IPS-18a (cell line): ENCODE results near the gene P2RX5.

ENCODE experiments used
- H3K27ac ChIP-seq: one replicate; pipeline ENCODE4 v1.5.1; 2013; ENCODE audit warnings: low read length
- H3K27me3 ChIP-seq: one replicate; pipeline ENCODE4 v1.6.1; 2013; ENCODE audit warnings: mild to moderate bottlenecking, low read length; ENCODE audit not compliant: control insufficient read depth, insufficient read depth
- H3K36me3 ChIP-seq: one replicate; pipeline ENCODE4 v1.6.1; 2013; ENCODE audit warnings: low read depth, low read length; ENCODE audit not compliant: control insufficient read depth
- H3K4me1 ChIP-seq: one replicate; pipeline ENCODE4 v1.6.1; 2013; ENCODE audit warnings: low read depth, low read length; ENCODE audit not compliant: control insufficient read depth
- H3K4me3 ChIP-seq: one replicate; pipeline ENCODE4 v1.5.1; 2013; ENCODE audit warnings: low read length
- H3K9ac ChIP-seq: one replicate; pipeline ENCODE4 v1.6.1; 2013; ENCODE audit warnings: mild to moderate bottlenecking, low read length, moderate library complexity
- H3K9me3 ChIP-seq: one replicate; pipeline ENCODE4 v1.6.1; 2013; ENCODE audit warnings: low read depth, low read length; ENCODE audit not compliant: control insufficient read depth

P2RX5 gene

GRCh38 chr17:3690094-3690715, 5.8 kb downstream of the P2RX5 start:
- peaks cover 6% of the 10 kb centered on the region for H3K4me1 ChIP-seq
- no peaks in the 10 kb centered on the region for H3K36me3 ChIP-seq
- no peak overlapping the region for H3K9ac ChIP-seq
- H3K27me3 ChIP-seq, result peaks cover 11% of the 10 kb centered on the region
- no peak overlapping the region for H3K4me3 ChIP-seq
- no peak overlapping the region for H3K27ac ChIP-seq
- H3K9me3 ChIP-seq, result no peaks in the 10 kb centered on the region

- no peak overlapping the region for H3K27ac ChIP-seq
- H3K36me3 ChIP-seq, result no peaks in the 10 kb centered on the region
- peaks cover under 1% of the 10 kb centered on the region for H3K4me1 ChIP-seq
These were observed 6.5 kb downstream of the P2RX5 start for GRCh38 chr17:3689262-3690093.

GRCh38 chr17:3688852-3689261, 7.1 kb downstream of the P2RX5 start:
- H3K36me3 ChIP-seq, result no peaks in the 10 kb centered on the region
- no peaks in the 10 kb centered on the region for H3K27me3 ChIP-seq
- H3K4me3 ChIP-seq, result no peak overlapping the region
- no peaks in the 10 kb centered on the region for H3K9me3 ChIP-seq
- no peak overlapping the region for H3K27ac ChIP-seq
- H3K9ac ChIP-seq, result no peak overlapping the region
- H3K4me1 ChIP-seq, result no peaks in the 10 kb centered on the region

More at GRCh38 chr17:3689262-3690093, 6.5 kb downstream of the P2RX5 start:
- Histone ChIP-seq H3K9ac (no peak overlapping the region), H3K4me3 (no peak overlapping the region), H3K27me3 (peaks cover 4% of the 10 kb centered on the region), H3K9me3 (no peaks in the 10 kb centered on the region)

- Histone ChIP-seq H3K4me3 (no peak overlapping the region), H3K36me3 (no peaks in the 10 kb centered on the region), H3K4me1 (no peaks in the 10 kb centered on the region), H3K9me3 (no peaks in the 10 kb centered on the region), H3K27me3 (no peaks in the 10 kb centered on the region), H3K9ac (no peak overlapping the region), H3K27ac (no peak overlapping the region)
These were observed 7.9 kb downstream of the P2RX5 start for GRCh38 chr17:3688027-3688553.

DNA sequence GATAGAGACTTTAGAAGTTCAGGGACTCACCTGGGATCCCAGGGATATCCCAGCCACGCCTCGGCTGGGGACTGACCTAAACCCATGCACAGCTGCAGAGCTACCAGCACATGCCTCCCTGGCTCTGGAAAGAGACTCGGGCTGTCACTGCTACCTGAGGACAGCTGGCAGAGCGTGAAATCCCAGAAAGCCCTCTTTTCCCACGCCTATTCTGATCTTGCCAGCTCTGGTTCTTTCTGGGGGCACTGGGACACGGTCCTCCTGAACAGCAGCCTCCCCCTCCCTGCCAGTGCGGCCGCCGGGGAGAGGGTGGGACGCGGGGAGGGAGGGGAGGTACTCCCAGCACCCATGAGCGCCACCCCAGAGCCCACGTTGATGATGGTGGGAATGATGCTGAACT, 10.8 kb downstream of the P2RX5 start:
- Histone ChIP-seq H3K27me3 (no peaks in the 10 kb centered on the region), H3K4me3 (no peak overlapping the region), H3K9me3 (no peaks in the 10 kb centered on the region), H3K4me1 (no peaks in the 10 kb centered on the region), H3K36me3 (no peaks in the 10 kb centered on the region), H3K9ac (no peak overlapping the region), H3K27ac (no peak overlapping the region)

DNA sequence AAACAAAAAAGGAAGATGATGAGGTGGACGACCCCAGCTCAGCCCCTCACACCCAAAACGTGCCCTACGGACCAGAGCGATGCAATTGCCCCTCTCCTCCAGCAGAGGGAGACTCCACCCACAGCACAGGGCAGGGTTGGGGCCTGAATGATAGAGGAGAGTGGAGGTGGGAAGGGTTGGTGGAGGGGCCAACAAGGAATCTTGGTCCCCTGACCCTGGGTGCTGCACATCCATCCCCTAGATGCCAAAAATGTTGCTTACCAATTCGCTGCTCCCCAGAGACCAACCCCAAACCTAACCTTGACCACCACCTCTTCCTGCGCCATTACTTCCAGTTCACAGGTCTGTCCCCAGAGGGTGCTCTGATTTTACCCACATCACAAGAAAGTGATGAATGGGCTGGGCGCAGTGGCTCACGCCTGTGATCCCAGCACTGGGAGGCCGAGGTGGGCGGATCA, 12.9 kb downstream of the P2RX5 start:
- Histone ChIP-seq H3K4me1 (peaks cover 2% of the 10 kb centered on the region), H3K27me3 (no peaks in the 10 kb centered on the region), H3K9ac (no peak overlapping the region), H3K4me3 (no peak overlapping the region), H3K9me3 (no peaks in the 10 kb centered on the region), H3K36me3 (no peaks in the 10 kb centered on the region), H3K27ac (no peak overlapping the region)

GRCh38 chr17:3682033-3682432, 13.9 kb downstream of the P2RX5 start:
- Histone ChIP-seq H3K36me3 (no peaks in the 10 kb centered on the region), H3K4me1 (peaks cover 6% of the 10 kb centered on the region), H3K9me3 (no peaks in the 10 kb centered on the region), H3K27me3 (no peaks in the 10 kb centered on the region), H3K27ac (no peak overlapping the region), H3K9ac (no peak overlapping the region), H3K4me3 (no peak overlapping the region)

DNA sequence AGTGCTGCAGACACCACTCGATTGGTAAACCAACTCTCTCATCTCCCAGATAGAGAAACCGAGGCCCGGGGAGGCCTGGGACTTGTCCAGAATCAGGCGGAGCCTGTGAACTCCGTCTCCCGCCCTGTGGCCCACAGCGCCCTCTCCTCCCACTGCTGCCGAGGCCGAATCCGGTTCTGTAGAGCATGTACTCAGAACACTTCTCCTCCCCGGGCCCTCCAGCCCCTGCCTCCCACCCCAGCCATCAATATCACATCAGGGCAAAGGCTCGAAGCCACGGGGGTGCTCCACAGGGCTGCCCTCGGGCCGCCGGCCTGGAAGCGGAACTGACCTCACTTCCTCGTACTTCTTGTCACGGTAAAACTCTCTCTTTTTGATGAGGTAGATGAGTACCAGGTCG, 14.4 kb downstream of the P2RX5 start:
- no peaks in the 10 kb centered on the region for H3K27me3 ChIP-seq
- no peaks in the 10 kb centered on the region for H3K9me3 ChIP-seq
- H3K4me1 ChIP-seq, result peaks cover 6% of the 10 kb centered on the region
- no peaks in the 10 kb centered on the region for H3K36me3 ChIP-seq
- no peak overlapping the region for H3K9ac ChIP-seq
- H3K27ac ChIP-seq, result no peak overlapping the region
- H3K4me3 ChIP-seq, result no peak overlapping the region

GRCh38 chr17:3681057-3681456, 14.9 kb downstream of the P2RX5 start:
- no peak overlapping the region for H3K27ac ChIP-seq

DNA sequence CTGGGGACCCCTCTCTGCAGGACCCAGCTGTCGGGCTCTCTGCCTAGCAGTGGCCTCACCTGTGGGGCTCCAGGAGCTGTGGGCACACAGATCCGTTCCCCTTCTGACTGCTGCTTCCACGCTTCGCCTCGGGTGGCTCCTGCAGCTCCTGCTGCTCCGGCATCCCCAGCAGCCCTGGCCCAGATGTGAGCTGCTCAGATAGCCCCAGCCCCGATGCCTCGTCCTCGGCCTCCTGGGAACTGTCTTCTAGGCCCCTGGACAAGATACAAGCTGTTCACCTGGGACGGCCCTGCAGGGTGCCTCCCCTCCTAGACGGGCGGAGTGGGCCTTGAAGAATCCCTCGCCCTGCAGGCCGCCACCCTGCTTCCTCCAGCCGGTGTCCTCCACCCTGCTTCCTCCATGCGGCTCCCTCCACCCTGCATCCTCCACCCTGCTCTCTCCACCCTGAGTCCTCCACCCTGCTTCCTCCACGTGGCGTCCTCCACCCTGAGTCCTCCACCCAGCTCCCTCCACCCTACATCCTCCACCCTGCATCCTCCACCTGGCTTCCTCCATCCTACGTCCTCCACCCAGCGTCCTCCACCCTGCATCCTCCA, 16.3 kb downstream of the P2RX5 start:
- Histone ChIP-seq H3K9me3 (no peaks in the 10 kb centered on the region), H3K36me3 (no peaks in the 10 kb centered on the region), H3K27ac (no peak overlapping the region), H3K9ac (no peak overlapping the region), H3K4me1 (peaks cover 6% of the 10 kb centered on the region), H3K4me3 (no peak overlapping the region), H3K27me3 (no peaks in the 10 kb centered on the region)

More at GRCh38 chr17:3681057-3681456, 14.9 kb downstream of the P2RX5 start:
- Histone ChIP-seq H3K36me3 (no peaks in the 10 kb centered on the region), H3K9ac (no peak overlapping the region), H3K4me1 (peaks cover 6% of the 10 kb centered on the region), H3K27me3 (no peaks in the 10 kb centered on the region), H3K9me3 (no peaks in the 10 kb centered on the region), H3K4me3 (no peak overlapping the region)

DNA sequence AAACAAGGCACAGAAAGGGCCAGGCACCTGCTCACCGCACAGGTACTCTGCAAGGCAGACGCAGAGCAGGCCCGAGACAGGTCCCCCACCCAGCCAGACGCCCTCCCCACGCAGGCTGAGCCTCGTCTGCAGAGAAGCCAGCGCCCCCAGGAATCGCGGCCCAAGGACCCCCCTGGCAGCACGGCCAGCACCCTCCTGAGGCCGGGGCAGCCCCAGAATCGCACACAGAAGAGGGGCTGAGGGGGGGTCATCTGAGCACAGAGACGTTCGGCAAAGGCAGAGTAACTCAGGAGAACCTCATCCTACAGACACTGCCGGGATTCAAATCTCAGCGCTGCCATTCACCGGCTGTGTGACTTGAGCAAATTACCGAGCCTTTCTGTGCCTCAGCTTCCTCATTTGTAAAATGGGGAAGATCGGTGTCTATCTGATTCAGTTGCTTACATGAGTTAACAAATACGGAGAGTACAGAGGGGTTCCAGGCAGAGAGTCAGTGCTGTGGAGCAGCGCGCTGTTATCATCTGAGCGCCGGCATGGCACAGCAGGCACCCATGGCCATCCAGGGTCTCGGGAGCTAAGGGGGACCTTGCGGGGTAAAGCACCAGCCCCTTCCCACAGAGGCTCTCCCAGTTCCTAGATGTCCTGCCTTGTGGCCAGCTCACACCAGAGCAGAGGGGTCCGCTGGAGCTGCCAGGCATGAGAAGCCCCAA, 17.0 kb downstream of the P2RX5 start:
- Histone ChIP-seq H3K27ac (no peak overlapping the region), H3K9me3 (no peaks in the 10 kb centered on the region), H3K36me3 (no peaks in the 10 kb centered on the region), H3K4me3 (no peak overlapping the region), H3K4me1 (peaks cover 6% of the 10 kb centered on the region), H3K9ac (no peak overlapping the region), H3K27me3 (no peaks in the 10 kb centered on the region)
